ENCODE measurements around the gene HNF4A.

The HNF4A gene

GRCh38 chr20:44428174-44429016 lies 72.9 kb downstream of the HNF4A start:
- DNase-seq: no peak
- H3K36me3 ChIP-seq: no peaks in the 10 kb centered on the region
- H3K9me3 ChIP-seq: no peaks in the 10 kb centered on the region
- H3K4me1 ChIP-seq: no peaks in the 10 kb centered on the region
- H3K27me3 ChIP-seq: peaks cover 6% of the 10 kb centered on the region
- no peak for TF ChIP-seq CTCF (IDR thresholded peaks at IDR 0.05; ENCODE audit: low read depth, low read length)
- no peak overlapping the region for H3K4me3 ChIP-seq (ENCODE audit: low read depth, low read length)

GRCh38 chr20:44429017-44429339 lies 73.5 kb downstream of the HNF4A start:
- no peak for TF ChIP-seq CTCF (IDR thresholded peaks at IDR 0.05; ENCODE audit: low read depth, low read length)
- no peaks in the 10 kb centered on the region for H3K4me1 ChIP-seq
- no peak for DNase-seq
- H3K4me3 ChIP-seq (ENCODE audit: low read depth, low read length): no peak overlapping the region
- peaks cover 6% of the 10 kb centered on the region for H3K27me3 ChIP-seq
- no peaks in the 10 kb centered on the region for H3K9me3 ChIP-seq
- H3K36me3 ChIP-seq: no peaks in the 10 kb centered on the region

GRCh38 chr20:44429419-44430269 lies 74.1 kb downstream of the HNF4A start:
- no peaks in the 10 kb centered on the region for H3K9me3 ChIP-seq
- no peak for DNase-seq
- H3K4me1 ChIP-seq: no peaks in the 10 kb centered on the region
- H3K27me3 ChIP-seq: no peaks in the 10 kb centered on the region
- no peak overlapping the region for H3K4me3 ChIP-seq (ENCODE audit: low read depth, low read length)
- no peaks in the 10 kb centered on the region for H3K36me3 ChIP-seq
- TF ChIP-seq CTCF (IDR thresholded peaks at IDR 0.05; ENCODE audit: low read depth, low read length): no peak

GRCh38 chr20:44430270-44431065 lies 75.0 kb downstream of the HNF4A start:
- H3K36me3 ChIP-seq: no peaks in the 10 kb centered on the region
- H3K27me3 ChIP-seq: no peaks in the 10 kb centered on the region
- H3K4me1 ChIP-seq: no peaks in the 10 kb centered on the region
- H3K9me3 ChIP-seq: no peaks in the 10 kb centered on the region
- TF ChIP-seq CTCF (IDR thresholded peaks at IDR 0.05; ENCODE audit: low read depth, low read length): no peak
- DNase-seq: no peak
- no peak overlapping the region for H3K4me3 ChIP-seq (ENCODE audit: low read depth, low read length)

- DNase-seq: no peak
- H3K36me3 ChIP-seq: no peaks in the 10 kb centered on the region
Measured at GRCh38 chr20:44431118-44431501, 75.6 kb downstream of the HNF4A start.

More at GRCh38 chr20:44431118-44431501, 75.6 kb downstream of the HNF4A start:
- no peak for TF ChIP-seq CTCF (IDR thresholded peaks at IDR 0.05; ENCODE audit: low read depth, low read length)
- Histone ChIP-seq H3K4me3 (ENCODE audit: low read depth, low read length) (no peak overlapping the region), H3K9me3 (no peaks in the 10 kb centered on the region), H3K4me1 (no peaks in the 10 kb centered on the region), H3K27me3 (no peaks in the 10 kb centered on the region)
